ENCODE results near the gene PSD2. TPM values are rescaled to one million over a fixed set of nuclear protein-coding genes. Genes with fewer than 3 reads are reported as not detected.

PSD2 gene
- total and polyA plus RNA-seq, 2 donors (not counting 1 experiment from before 2014, with no cell fraction given) = 0.10 to 0.17 TPM

DNA sequence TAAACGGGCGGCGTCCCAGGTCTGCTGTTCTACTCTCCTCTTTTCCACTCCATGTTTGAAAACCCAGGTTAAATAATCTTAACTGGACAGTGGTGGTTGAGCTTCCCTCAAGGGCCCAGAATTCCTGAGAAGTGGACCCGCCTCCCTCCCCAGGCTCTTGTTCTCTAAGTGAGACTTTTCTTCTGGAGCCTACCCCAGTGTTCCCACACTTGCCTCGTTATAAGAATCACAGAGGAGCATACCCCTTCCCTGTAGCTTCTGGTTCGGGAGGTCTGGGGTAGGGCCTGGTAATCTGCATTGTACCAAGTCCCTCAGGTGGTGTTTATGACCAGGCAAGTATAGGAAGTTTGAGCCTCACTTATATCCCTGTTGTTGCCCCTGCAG lies 12.0 kb downstream of the PSD2 start:
- H3K27me3 ChIP-seq (replicated peaks in 1 of 4; ENCODE audit: control extremely low read depth in 1 of 4, control insufficient read depth in 3 of 4, insufficient read depth in 4 of 4, low read length in 3 of 4) = peaks cover 0 to 30% (median 0%) of the 10 kb centered on the region in 4 experiments
- H3K36me3 ChIP-seq (replicated peaks in 1 of 2; ENCODE audit: control extremely low read depth in 1 of 2, control insufficient read depth in 1 of 2, extremely low read depth in 1 of 2, insufficient read depth in 2 of 2, low read length in 1 of 2) = no peaks in the 10 kb centered on the region
- H4K20me1 ChIP-seq (ENCODE audit: control insufficient read depth, insufficient read depth, low read length, poor library complexity, severe bottlenecking) = no peaks in the 10 kb centered on the region
- H3K27ac Mint-ChIP-seq = no peak overlapping the region
- ChIA-PET POLR2A (no interaction called here), CTCF (interaction anchor here (1.4 kb wide), 1 partner anchor 20 kb away, joined by 3 read pairs; no protein-coding TSS in a partner anchor)
- no peak overlapping the region for H2AFZ ChIP-seq (ENCODE audit: insufficient read depth, low read depth, low read length, poor library complexity, severe bottlenecking)
- no peak for TF ChIP-seq EZH2 (IDR thresholded peaks at IDR 0.05; ENCODE audit: borderline replicate concordance, insufficient read depth, low read depth, low read length, poor library complexity, severe bottlenecking)
- TF ChIP-seq, protein P1, sequence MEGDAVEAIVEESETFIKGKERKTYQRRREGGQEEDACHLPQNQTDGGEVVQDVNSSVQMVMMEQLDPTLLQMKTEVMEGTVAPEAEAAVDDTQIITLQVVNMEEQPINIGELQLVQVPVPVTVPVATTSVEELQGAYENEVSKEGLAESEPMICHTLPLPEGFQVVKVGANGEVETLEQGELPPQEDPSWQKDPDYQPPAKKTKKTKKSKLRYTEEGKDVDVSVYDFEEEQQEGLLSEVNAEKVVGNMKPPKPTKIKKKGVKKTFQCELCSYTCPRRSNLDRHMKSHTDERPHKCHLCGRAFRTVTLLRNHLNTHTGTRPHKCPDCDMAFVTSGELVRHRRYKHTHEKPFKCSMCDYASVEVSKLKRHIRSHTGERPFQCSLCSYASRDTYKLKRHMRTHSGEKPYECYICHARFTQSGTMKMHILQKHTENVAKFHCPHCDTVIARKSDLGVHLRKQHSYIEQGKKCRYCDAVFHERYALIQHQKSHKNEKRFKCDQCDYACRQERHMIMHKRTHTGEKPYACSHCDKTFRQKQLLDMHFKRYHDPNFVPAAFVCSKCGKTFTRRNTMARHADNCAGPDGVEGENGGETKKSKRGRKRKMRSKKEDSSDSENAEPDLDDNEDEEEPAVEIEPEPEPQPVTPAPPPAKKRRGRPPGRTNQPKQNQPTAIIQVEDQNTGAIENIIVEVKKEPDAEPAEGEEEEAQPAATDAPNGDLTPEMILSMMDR (IDR thresholded peaks at IDR 0.05) = no peak
- H3K4me1 ChIP-seq (ENCODE audit: control insufficient read depth in 2 of 2, insufficient read depth in 2 of 2, low read length in 2 of 2) = no peaks in the 10 kb centered on the region
- intact Hi-C loops (cut with micrococcal nuclease) = no loop called here
- H3K9me3 ChIP-seq (ENCODE audit: control extremely low read depth in 1 of 3, control insufficient read depth in 2 of 3, insufficient read depth in 1 of 3, low read length in 2 of 3) = peaks cover 0 to 21% (median 0%) of the 10 kb centered on the region in 3 donors
- no peak overlapping the region for H3K4me3 ChIP-seq (ENCODE audit: control extremely low read depth in 1 of 5, extremely low read depth in 1 of 5, insufficient read depth in 1 of 5, low read depth in 2 of 5, low read length in 4 of 5)
- H3K4me1 Mint-ChIP-seq = no peaks in the 10 kb centered on the region
- peaks cover 44% of the 10 kb centered on the region for H3K27me3 Mint-ChIP-seq
- H3K27ac ChIP-seq (ENCODE audit: low read length in 2 of 2) = no peak overlapping the region
- no peak overlapping the region for H3K9ac ChIP-seq (ENCODE audit: low read length)
- DNase-seq (no peak), ATAC-seq (ENCODE audit: low read depth) (no peak)
- 100% methylated on average over 1 of the region's 6 CpGs for WGBS (ENCODE audit: insufficient coverage)
- H3K4me2 ChIP-seq (replicated peaks; ENCODE audit: low read depth, low read length, poor library complexity, severe bottlenecking) = no peak overlapping the region
- no peaks in the 10 kb centered on the region for H3K79me2 ChIP-seq (ENCODE audit: control insufficient read depth, insufficient read depth, low read length)
- H3K9me3 Mint-ChIP-seq (ENCODE audit: insufficient read depth) = no peaks in the 10 kb centered on the region
- no peak overlapping the region for H3K4me3 Mint-ChIP-seq

DNA sequence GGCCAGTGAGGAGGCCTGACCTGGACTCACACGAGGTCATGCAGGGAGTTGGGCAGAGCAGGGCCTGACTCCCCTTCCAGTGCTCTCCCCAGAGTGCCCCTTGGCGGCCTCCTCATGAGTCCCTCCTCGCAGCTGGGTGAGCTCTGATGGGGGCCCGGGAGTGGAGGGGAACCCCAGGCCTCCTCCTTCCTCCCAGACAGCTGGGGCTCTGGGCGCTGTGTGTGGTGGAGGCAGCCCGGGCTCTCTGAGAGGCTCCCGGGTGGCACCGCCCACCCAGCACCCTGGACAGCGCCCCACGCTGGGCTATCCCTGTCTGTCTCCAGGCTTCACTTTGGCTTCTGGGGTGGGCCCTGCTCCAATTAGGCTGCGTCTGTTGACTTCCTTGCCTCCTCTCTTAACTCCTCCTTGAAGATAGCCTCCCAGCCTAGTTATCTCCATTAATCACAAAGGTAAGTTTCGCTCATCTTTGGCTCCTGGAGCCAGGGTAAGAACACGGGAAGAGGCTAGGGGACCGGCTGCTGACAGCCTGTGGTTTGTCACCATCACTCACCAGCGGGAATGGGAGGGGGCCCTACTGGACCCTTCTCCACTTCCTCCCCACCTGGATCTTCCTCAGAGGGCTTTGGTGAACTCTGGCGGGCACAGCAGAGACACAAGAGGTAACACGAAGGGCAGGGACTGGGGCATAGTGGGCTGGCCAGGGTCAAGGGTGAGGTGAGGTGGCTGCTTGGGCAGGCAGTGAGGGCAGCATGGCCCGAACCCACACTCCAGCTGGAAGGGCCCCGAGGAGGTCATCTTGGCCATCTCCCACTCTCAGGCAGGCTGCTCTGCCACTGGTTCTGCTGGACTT lies 13.1 kb downstream of the PSD2 start:
- peaks cover 0 to 22% (median 0%) of the 10 kb centered on the region in 4 experiments for H3K27me3 ChIP-seq (replicated peaks in 1 of 4; ENCODE audit: control extremely low read depth in 1 of 4, control insufficient read depth in 3 of 4, insufficient read depth in 4 of 4, low read length in 3 of 4)
- intact Hi-C loops (cut with micrococcal nuclease) = no loop called here
- no peak for DNase-seq

More for the DNA sequence above, 13.1 kb downstream of the PSD2 start:
- no peaks in the 10 kb centered on the region for H3K36me3 ChIP-seq (replicated peaks in 1 of 2; ENCODE audit: control extremely low read depth in 1 of 2, control insufficient read depth in 1 of 2, extremely low read depth in 1 of 2, insufficient read depth in 2 of 2, low read length in 1 of 2)
- no peak overlapping the region for H3K4me3 ChIP-seq (ENCODE audit: control extremely low read depth in 1 of 5, extremely low read depth in 1 of 5, insufficient read depth in 1 of 5, low read depth in 2 of 5, low read length in 4 of 5)
- CTCF ChIA-PET = no interaction called here
- H3K9ac ChIP-seq (ENCODE audit: low read length) = no peak overlapping the region
- 38% methylated on average over 14 of the region's 19 CpGs for WGBS (ENCODE audit: insufficient coverage)
- H3K79me2 ChIP-seq (ENCODE audit: control insufficient read depth, insufficient read depth, low read length) = no peaks in the 10 kb centered on the region
- no peak overlapping the region for H3K27ac ChIP-seq (ENCODE audit: low read length in 2 of 2)
- POLR2A ChIA-PET = no interaction called here
- Mint-ChIP-seq H3K4me3 (no peak overlapping the region), H3K27me3 (peaks cover 40% of the 10 kb centered on the region), H3K9me3 (ENCODE audit: insufficient read depth) (no peaks in the 10 kb centered on the region), H3K27ac (no peak overlapping the region), H3K4me1 (no peaks in the 10 kb centered on the region)
- TF ChIP-seq EZH2 (IDR thresholded peaks at IDR 0.05; ENCODE audit: borderline replicate concordance, insufficient read depth, low read depth, low read length, poor library complexity, severe bottlenecking) = no peak
- TF ChIP-seq, protein P1 (IDR thresholded peaks at IDR 0.05) = no peak
- no peak overlapping the region for H2AFZ ChIP-seq (ENCODE audit: insufficient read depth, low read depth, low read length, poor library complexity, severe bottlenecking)
- ATAC-seq (ENCODE audit: low read depth) = no peak
- peaks cover 0 to 21% (median 0%) of the 10 kb centered on the region in 3 donors for H3K9me3 ChIP-seq (ENCODE audit: control extremely low read depth in 1 of 3, control insufficient read depth in 2 of 3, insufficient read depth in 1 of 3, low read length in 2 of 3)
- H3K4me1 ChIP-seq (ENCODE audit: control insufficient read depth in 2 of 2, insufficient read depth in 2 of 2, low read length in 2 of 2) = no peaks in the 10 kb centered on the region
- H4K20me1 ChIP-seq (ENCODE audit: control insufficient read depth, insufficient read depth, low read length, poor library complexity, severe bottlenecking) = no peaks in the 10 kb centered on the region
- H3K4me2 ChIP-seq (replicated peaks; ENCODE audit: low read depth, low read length, poor library complexity, severe bottlenecking) = no peak overlapping the region
